HCT116 (cell line): Measurements from ENCODE around the gene ERGIC1. TPM values are rescaled to one million over a fixed set of nuclear protein-coding genes. Genes with fewer than 3 reads are reported as not detected.

Experiments
- ATAC-seq: fragments of 200-7000 bp; cut with Tn5 transposase; 2 replicates; pipeline ENCODE4 v1.9.1; 2020; ENCODE audit warnings: mild to moderate bottlenecking, moderate library complexity
- BruUV-seq: library from RNA; stranded (reverse); fragments of 400-500 nt; replicated peaks from 2 replicates; lab custom pipeline; 2021; lab: Mats Ljungman, UMichigan
- CTCF ChIA-PET: fragments of 300-600 bp; sonication (Branson Sonifier 250); formaldehyde crosslinking; loops from one replicate; lab custom pipeline; 2021; ENCODE audit warnings: antibody characterized with exemption; lab: Charles Lee
- POLR2A ChIA-PET: fragments of 300-600, 350-600 bp; sonication (Branson Sonifier 250); formaldehyde crosslinking; loops from one replicate; lab custom pipeline; 2021; ENCODE audit warnings: antibody characterized with exemption; lab: Charles Lee
- RAD21 ChIA-PET, 2 experiments: fragments of 300-600 bp; sonication (Branson Sonifier 250); formaldehyde crosslinking; loops; one replicate each; lab custom pipeline; 2023; ENCODE audit warnings: low total read pairs in 2 of 2; ENCODE audit not compliant: uncharacterized antibody in 2 of 2, unreplicated experiment in 2 of 2, low non-redundant PET in 1 of 2; lab: Charles Lee
- DNase-seq: peaks from one replicate; pipeline ENCODE4 v3.0.0-alpha.2; 2010; ENCODE audit warnings: low read depth, low spot score
- H2AFZ ChIP-seq: fragments of 200-600 bp; shearing (Covaris generic), sonication (generic); 2 replicates; pipeline ENCODE4 v1.6.1; 2017; ENCODE audit warnings: low read depth, mixed run types, mixed read lengths, antibody characterized with exemption, low read length; ENCODE audit not compliant: poor library complexity, severe bottlenecking
- H3K27ac ChIP-seq: 2 replicates; pipeline ENCODE4 v1.5.1; 2012; ENCODE audit warnings: low read depth, low read length
- H3K27me3 ChIP-seq: fragments of 200-600 bp; sonication (generic); 2 replicates; pipeline ENCODE4 v1.6.1; 2016; ENCODE audit warnings: mixed run types, low read length, mixed read lengths; ENCODE audit not compliant: insufficient read depth
- H3K36me3 ChIP-seq, 2 experiments: fragments of 200-500 bp in 1 of 2; fragments of 200-600 bp in 1 of 2; sonication (Bioruptor generic) in 1 of 2; sonication (generic) in 1 of 2; 2 replicates each; pipeline versions ENCODE4 v1.5.1 to v1.6.1; 2014 to 2016; ENCODE audit warnings: low read length in 2 of 2, inconsistent platforms in 1 of 2, mixed read lengths in 1 of 2, mixed run types in 1 of 2; ENCODE audit not compliant: insufficient read depth in 2 of 2, control insufficient read depth in 1 of 2
- H3K4me1 ChIP-seq, 2 experiments: fragments of 200-600 bp in 1 of 2; sonication (generic) in 1 of 2; 2 replicates each; pipeline versions ENCODE4 v1.5.1 to v1.6.1; 2012 to 2017; ENCODE audit warnings: low read length in 2 of 2, inconsistent platforms in 1 of 2, mild to moderate bottlenecking in 1 of 2, mixed read lengths in 1 of 2, mixed run types in 1 of 2, moderate library complexity in 1 of 2; ENCODE audit not compliant: insufficient read depth in 2 of 2, control insufficient read depth in 1 of 2
- H3K4me2 ChIP-seq: fragments of 200-600 bp; sonication (generic); 2 replicates; pipeline ENCODE4 v1.6.1; 2017; ENCODE audit warnings: mixed run types, low read length, mixed read lengths
- H3K4me3 ChIP-seq, 2 experiments: fragments of 200-600 bp in 1 of 2; sonication (generic) in 1 of 2; replicated peaks in 1 of 2; 2 replicates each; pipeline ENCODE4 v1.5.1; 2011 to 2016; ENCODE audit warnings: low read length in 2 of 2, control low read depth in 1 of 2, low read depth in 1 of 2, mild to moderate bottlenecking in 1 of 2, mixed read lengths in 1 of 2, mixed run types in 1 of 2
- H3K79me2 ChIP-seq: fragments of 200-600 bp; sonication (generic); 2 replicates; pipeline ENCODE4 v1.6.1; 2017; ENCODE audit warnings: mild to moderate bottlenecking, mixed run types, low read length, moderate library complexity, mixed read lengths; ENCODE audit not compliant: insufficient read depth
- H3K9ac ChIP-seq: fragments of 200-600 bp; sonication (generic); 2 replicates; pipeline ENCODE4 v1.6.1; 2016; ENCODE audit warnings: low read length, mixed read lengths
- H3K9me2 ChIP-seq: fragments of 200-600 bp; sonication (generic), shearing (Covaris generic); 2 replicates; pipeline ENCODE4 v1.6.1; 2017; ENCODE audit warnings: mixed run types, mild to moderate bottlenecking, moderate library complexity; ENCODE audit not compliant: insufficient read depth
- H3K9me3 ChIP-seq, 2 experiments: fragments of 200-500 bp in 1 of 2; fragments of 200-600 bp in 1 of 2; sonication (Bioruptor generic) in 1 of 2; sonication (generic) in 1 of 2; 2 replicates each; pipeline ENCODE4 v1.6.1; 2014 to 2017; ENCODE audit warnings: low read length in 2 of 2, mixed read lengths in 2 of 2, inconsistent platforms in 1 of 2, low read depth in 1 of 2, mild to moderate bottlenecking in 1 of 2, mixed run types in 1 of 2, moderate library complexity in 1 of 2; ENCODE audit not compliant: control insufficient read depth in 1 of 2, insufficient read depth in 1 of 2
- H4K20me1 ChIP-seq: fragments of 200-600 bp; sonication (generic), shearing (Covaris generic); 2 replicates; pipeline ENCODE4 v1.6.1; 2017; ENCODE audit warnings: mixed run types, mild to moderate bottlenecking, moderate library complexity; ENCODE audit not compliant: insufficient read depth
- ATF3 ChIP-seq: IDR thresholded peaks from 2 replicates; pipeline ENCODE4 v1.6.1; 2012
- CBX3 ChIP-seq: IDR thresholded peaks from 2 replicates; pipeline ENCODE4 v1.6.1; 2012; ENCODE audit warnings: low read depth
- CEBPB ChIP-seq: IDR thresholded peaks from 2 replicates; pipeline ENCODE4 v1.6.1; 2012; ENCODE audit warnings: low read depth
- EGR1 ChIP-seq: IDR thresholded peaks from 2 replicates; pipeline ENCODE4 v1.6.1; 2012; ENCODE audit warnings: low read depth
- ELF1 ChIP-seq: IDR thresholded peaks from 2 replicates; pipeline ENCODE4 v1.6.1; 2012; ENCODE audit warnings: low read depth, borderline replicate concordance
- EZH2 ChIP-seq: fragments of 200-600 bp; sonication (generic); IDR thresholded peaks from 2 replicates; pipeline ENCODE4 v1.6.1; 2017; ENCODE audit warnings: antibody characterized with exemption, mixed run types
- JUND ChIP-seq: IDR thresholded peaks from 2 replicates; pipeline ENCODE4 v1.6.1; 2012
- POLR2A ChIP-seq: IDR thresholded peaks from 2 replicates; pipeline ENCODE4 v1.7.0; 2011; ENCODE audit warnings: borderline replicate concordance; ENCODE audit not compliant: insufficient read depth, insufficient read length; ENCODE audit errors: extremely low read depth
- RAD21 ChIP-seq: IDR thresholded peaks from 2 replicates; pipeline ENCODE4 v1.6.1; 2012; ENCODE audit warnings: low read depth, mild to moderate bottlenecking
- SIN3A ChIP-seq: IDR thresholded peaks from 2 replicates; pipeline ENCODE4 v1.6.1; 2012; ENCODE audit warnings: low read depth
- SP1 ChIP-seq: IDR thresholded peaks from 2 replicates; pipeline ENCODE4 v1.6.1; 2012; ENCODE audit warnings: low read depth
- YY1 ChIP-seq: IDR thresholded peaks from 2 replicates; pipeline ENCODE4 v1.6.1; 2011; ENCODE audit warnings: low read length, low read depth, moderate library complexity, mild to moderate bottlenecking; ENCODE audit not compliant: insufficient replicate concordance; ENCODE audit errors: extremely low read depth
- ZFX ChIP-seq: fragments of 450-650 bp; IDR thresholded peaks from 2 replicates; pipeline ENCODE4 v1.6.1; 2017
- intact Hi-C: fragments of 100-400 bp; cut with micrococcal nuclease; formaldehyde crosslinking; loops from 2 replicates; pipeline ENCODE4 v1.10.0; 2022
- total RNA-seq: library from RNA; stranded (reverse); gene quantifications from one replicate; pipeline ENCODE4 v1.2.1, GENCODE V29; 2021; ENCODE audit not compliant: unreplicated experiment

ERGIC1 gene
- total RNA-seq, 1 experiment from 2014 or later = 73.3 TPM

- no peak overlapping the region for H3K27ac ChIP-seq
- POLR2A ChIA-PET = no interaction called here
- ATAC-seq = no peak
Observed at GRCh38 chr5:172885597-172886340, 51.7 kb downstream of the ERGIC1 start.

GRCh38 chr5:172886476-172886875, 52.4 kb downstream of the ERGIC1 start:
- ChIA-PET POLR2A (no interaction called here), RAD21 (no interaction called here), CTCF (no interaction called here)
- Histone ChIP-seq H3K27ac (no peak overlapping the region), H3K4me2 (no peak overlapping the region), H3K9ac (no peak overlapping the region), H3K4me3 (no peak overlapping the region), H4K20me1 (no peaks in the 10 kb centered on the region), H3K36me3 (no peaks in the 10 kb centered on the region), H3K4me1 (peaks cover 0 to 6% of the 10 kb centered on the region in 2 experiments; a peak in 2 of 4 replicates), H2AFZ (no peak overlapping the region), H3K9me2 (no peaks in the 10 kb centered on the region), H3K9me3 (no peaks in the 10 kb centered on the region), H3K79me2 (no peaks in the 10 kb centered on the region), H3K27me3 (no peaks in the 10 kb centered on the region)
- DNase-seq (no peak), ATAC-seq (no peak)
- BruUV-seq = no TSS peak
- intact Hi-C loops = no loop called here
- TF ChIP-seq ZFX (no peak), YY1 (no peak), CEBPB (no peak)

More at GRCh38 chr5:172885597-172886340, 51.7 kb downstream of the ERGIC1 start:
- RAD21 ChIA-PET = no interaction called here
- no peaks in the 10 kb centered on the region for H3K27me3 ChIP-seq
- H3K4me2 ChIP-seq = no peak overlapping the region
- intact Hi-C loops = no loop called here
- no peaks in the 10 kb centered on the region for H3K9me2 ChIP-seq
- CTCF ChIA-PET = no interaction called here
- H3K9ac ChIP-seq = no peak overlapping the region
- H3K79me2 ChIP-seq = no peaks in the 10 kb centered on the region
- H2AFZ ChIP-seq = no peak overlapping the region
- TF ChIP-seq POLR2A (no peak), EGR1 (no peak), RAD21 (no peak), SIN3A (no peak), ATF3 (no peak), JUND (no peak), CBX3 (no peak), SP1 (no peak), EZH2 (no peak), ELF1 (no peak)
- peaks cover 0 to 10% of the 10 kb centered on the region in 2 experiments; a peak in 2 of 4 replicates for H3K4me1 ChIP-seq
- no TSS peak for BruUV-seq
- H3K9me3 ChIP-seq = no peaks in the 10 kb centered on the region
- H3K4me3 ChIP-seq = no peak overlapping the region
- DNase-seq = no peak
- no peaks in the 10 kb centered on the region for H3K36me3 ChIP-seq
- no peaks in the 10 kb centered on the region for H4K20me1 ChIP-seq
